Stimulated activated CD8-positive, alpha-beta memory T cell treated with anti-CD3 and anti-CD28 coated beads, Interleukin-7, amount 100 ng/mL, for 48 hours (primary cell): ENCODE data around the gene FCHO1.

ENCODE experiments used
- DNase-seq, 2 donors: peaks; one replicate each; pipeline ENCODE4 v3.0.0-alpha.2; 2020; ENCODE audit warnings: low read depth in 1 of 2; ENCODE audit errors: extremely low read depth in 1 of 2

The FCHO1 gene

GRCh38 chr19:17824339-17824738 is 73.1 kb downstream of the FCHO1 start:
- DNase-seq: no peak

DNA sequence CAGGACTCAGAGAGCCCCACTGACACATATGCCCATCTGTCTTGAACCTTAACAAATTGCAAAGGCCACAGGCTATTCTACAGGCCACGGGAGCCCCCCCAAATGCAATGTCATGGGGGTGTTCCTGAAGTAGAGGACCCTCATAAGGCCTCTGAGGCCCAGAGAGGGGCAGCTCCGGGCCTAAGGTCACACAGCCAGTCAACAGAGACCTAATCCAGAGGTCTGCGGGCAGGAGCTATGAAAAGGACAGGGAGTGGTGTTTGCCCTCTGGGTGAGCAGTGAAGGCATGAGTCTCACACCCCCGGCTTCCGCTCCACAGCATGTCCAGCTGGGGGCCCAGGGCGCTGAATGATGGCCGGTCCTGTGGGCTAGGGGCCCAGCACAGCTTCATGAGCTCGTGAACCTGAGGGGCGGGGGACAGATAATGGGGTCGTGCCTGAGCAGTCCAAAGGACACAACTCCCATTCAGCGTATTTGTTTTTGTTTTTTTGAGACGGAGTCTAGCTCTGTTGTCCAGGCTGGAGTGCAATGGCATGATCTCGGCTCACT is 75.3 kb downstream of the FCHO1 start:
- no peak for DNase-seq

- no peak for DNase-seq
Measured at GRCh38 chr19:17829855-17830566, 78.7 kb downstream of the FCHO1 start.

GRCh38 chr19:17830567-17831418 is 79.5 kb downstream of the FCHO1 start:
- peak in 1 of 2 donors; percentile 50 for DNase-seq

GRCh38 chr19:17831419-17831888 is 80.2 kb downstream of the FCHO1 start:
- no peak for DNase-seq

GRCh38 chr19:17832443-17833208 is 81.3 kb downstream of the FCHO1 start:
- no peak for DNase-seq

DNA sequence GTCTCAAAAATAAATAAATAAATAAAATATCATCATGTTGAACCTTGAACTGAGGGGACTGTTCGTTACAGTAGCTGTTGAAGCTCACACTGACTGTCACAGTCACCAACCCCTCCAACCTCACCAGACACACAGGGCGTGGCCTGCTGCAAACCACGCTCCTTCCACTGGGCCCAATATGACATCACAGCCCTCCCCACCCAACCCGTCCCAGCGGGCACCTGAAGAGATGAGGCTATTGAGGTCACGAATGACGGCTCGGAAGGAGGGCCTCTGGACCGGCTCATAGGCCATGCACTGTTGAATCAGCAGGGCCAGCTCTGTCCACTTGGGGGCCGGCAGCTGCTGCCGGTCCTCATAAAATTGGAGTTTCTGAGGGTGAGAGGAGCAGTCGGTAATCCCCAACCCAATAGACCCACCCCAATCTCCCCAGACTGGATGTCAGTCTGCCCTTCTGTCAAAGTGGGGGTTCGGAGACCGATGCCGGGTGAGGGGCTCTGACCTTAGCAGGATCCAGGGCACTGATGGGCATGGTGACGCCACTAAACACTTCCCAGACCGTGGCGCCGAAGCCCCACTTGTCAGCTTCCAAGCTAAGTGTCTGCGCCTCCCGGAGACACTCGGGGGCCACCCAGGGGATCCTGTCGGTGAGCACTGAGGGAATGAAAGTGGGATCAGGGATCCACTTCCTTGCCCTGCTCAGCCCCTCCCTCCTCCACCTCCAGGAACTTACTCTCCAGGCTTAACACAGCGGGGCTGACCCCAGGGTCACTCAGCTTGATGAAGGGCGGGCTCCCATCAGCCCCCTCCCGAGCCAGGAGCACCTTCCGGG is 83.3 kb downstream of the FCHO1 start:
- no peak for DNase-seq

- DNase-seq: no peak
Measured at GRCh38 chr19:17835182-17836006, 84.1 kb downstream of the FCHO1 start.

GRCh38 chr19:17836530-17836929 is 85.3 kb downstream of the FCHO1 start:
- no peak for DNase-seq

GRCh38 chr19:17837972-17838371 is 86.7 kb downstream of the FCHO1 start:
- DNase-seq: no peak
